ENCODE data around the gene TMEM11. TPM values are rescaled to one million over a fixed set of nuclear protein-coding genes. Genes with fewer than 3 reads are reported as not detected.

The TMEM11 gene
- total RNA-seq, 1 donor = 18.1 TPM

DNA sequence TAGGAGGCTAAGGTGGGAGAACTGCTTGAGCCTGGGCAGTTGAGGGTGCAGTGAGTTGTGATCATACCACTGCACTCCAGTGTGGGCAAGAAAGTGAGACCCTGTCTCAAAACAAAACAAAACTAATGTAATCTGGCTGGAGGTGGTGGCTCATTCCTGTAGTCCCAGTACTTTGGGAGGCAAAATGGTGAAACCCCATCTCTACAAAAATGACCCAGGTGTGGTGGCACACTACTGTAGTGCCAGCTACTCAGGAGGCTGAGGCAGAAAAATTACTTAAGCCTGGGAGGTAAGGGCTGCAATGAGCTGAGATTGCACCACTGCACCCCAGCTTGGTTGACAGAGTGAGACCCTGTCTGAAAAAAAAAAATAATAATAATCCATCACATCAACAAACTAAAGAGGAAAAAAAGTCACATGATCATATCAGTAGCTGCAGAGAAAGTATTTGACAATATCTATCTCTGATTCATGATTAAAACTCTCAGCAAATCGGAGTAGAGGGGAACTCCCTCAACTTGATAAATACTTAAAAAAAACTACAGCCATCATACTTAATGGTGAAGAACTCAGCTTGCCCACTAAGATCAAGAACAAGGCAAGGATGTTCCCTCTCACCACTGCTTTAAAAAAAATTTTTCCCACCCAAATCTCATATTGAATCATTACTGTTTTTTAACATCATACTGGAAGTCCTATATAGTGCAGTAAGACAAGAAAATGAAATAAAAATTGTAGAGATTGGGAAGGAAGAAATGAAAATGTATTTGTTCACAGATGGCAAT is 56.2 kb downstream of the TMEM11 start:
- Histone ChIP-seq H3K79me2 (ENCODE audit: insufficient read depth, low read length) (no peaks in the 10 kb centered on the region), H3K4me1 (ENCODE audit: insufficient read depth, low read length) (peaks cover 17% of the 10 kb centered on the region), H3K27ac (ENCODE audit: low read depth, low read length) (no peak overlapping the region), H3K27me3 (ENCODE audit: insufficient read depth, low read length) (no peaks in the 10 kb centered on the region), H3K36me3 (ENCODE audit: insufficient read depth, low read length) (no peaks in the 10 kb centered on the region), H3K9me3 (ENCODE audit: low read depth, low read length) (no peaks in the 10 kb centered on the region), H4K20me1 (ENCODE audit: insufficient read depth, low read length) (no peaks in the 10 kb centered on the region), H2AFZ (ENCODE audit: low read length) (no peak overlapping the region), H3K4me2 (ENCODE audit: insufficient read depth, low read length) (no peak overlapping the region), H3K4me3 (ENCODE audit: insufficient read depth, low read length) (no peak overlapping the region)
- DNase-seq (ENCODE audit: insufficient read length, low spot score, missing footprints) = no peak
- TF ChIP-seq, protein P1, sequence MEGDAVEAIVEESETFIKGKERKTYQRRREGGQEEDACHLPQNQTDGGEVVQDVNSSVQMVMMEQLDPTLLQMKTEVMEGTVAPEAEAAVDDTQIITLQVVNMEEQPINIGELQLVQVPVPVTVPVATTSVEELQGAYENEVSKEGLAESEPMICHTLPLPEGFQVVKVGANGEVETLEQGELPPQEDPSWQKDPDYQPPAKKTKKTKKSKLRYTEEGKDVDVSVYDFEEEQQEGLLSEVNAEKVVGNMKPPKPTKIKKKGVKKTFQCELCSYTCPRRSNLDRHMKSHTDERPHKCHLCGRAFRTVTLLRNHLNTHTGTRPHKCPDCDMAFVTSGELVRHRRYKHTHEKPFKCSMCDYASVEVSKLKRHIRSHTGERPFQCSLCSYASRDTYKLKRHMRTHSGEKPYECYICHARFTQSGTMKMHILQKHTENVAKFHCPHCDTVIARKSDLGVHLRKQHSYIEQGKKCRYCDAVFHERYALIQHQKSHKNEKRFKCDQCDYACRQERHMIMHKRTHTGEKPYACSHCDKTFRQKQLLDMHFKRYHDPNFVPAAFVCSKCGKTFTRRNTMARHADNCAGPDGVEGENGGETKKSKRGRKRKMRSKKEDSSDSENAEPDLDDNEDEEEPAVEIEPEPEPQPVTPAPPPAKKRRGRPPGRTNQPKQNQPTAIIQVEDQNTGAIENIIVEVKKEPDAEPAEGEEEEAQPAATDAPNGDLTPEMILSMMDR (IDR thresholded peaks at IDR 0.05; ENCODE audit: extremely low read depth, low read depth, low read length) = no peak

DNA sequence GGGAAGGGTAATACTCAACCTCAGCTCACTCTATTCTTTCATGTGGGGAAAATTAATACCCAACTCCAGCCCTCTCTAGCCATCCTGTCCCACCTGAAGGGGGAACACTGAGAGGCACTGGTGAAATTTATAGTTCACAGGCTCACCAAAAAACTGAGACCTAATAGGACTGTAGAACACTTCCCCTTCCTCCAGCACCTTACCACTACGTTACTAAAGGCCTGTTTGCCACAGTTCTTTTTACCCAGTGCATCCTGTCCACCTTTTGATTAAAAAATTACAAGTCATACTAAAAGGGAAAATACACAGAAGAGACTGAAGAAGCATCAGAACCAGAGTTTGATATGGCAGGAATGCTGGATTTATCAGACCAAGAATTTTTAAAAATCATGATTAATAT is 61.2 kb downstream of the TMEM11 start:
- Histone ChIP-seq H3K4me1 (ENCODE audit: insufficient read depth, low read length) (no peaks in the 10 kb centered on the region), H3K79me2 (ENCODE audit: insufficient read depth, low read length) (no peaks in the 10 kb centered on the region), H3K36me3 (ENCODE audit: insufficient read depth, low read length) (no peaks in the 10 kb centered on the region), H3K4me3 (ENCODE audit: insufficient read depth, low read length) (no peak overlapping the region), H3K27ac (ENCODE audit: low read depth, low read length) (no peak overlapping the region), H2AFZ (ENCODE audit: low read length) (no peak overlapping the region), H3K4me2 (ENCODE audit: insufficient read depth, low read length) (no peak overlapping the region), H3K27me3 (ENCODE audit: insufficient read depth, low read length) (no peaks in the 10 kb centered on the region), H3K9me3 (ENCODE audit: low read depth, low read length) (no peaks in the 10 kb centered on the region), H4K20me1 (ENCODE audit: insufficient read depth, low read length) (no peaks in the 10 kb centered on the region)
- no peak for DNase-seq (ENCODE audit: insufficient read length, low spot score, missing footprints)
- TF ChIP-seq, protein P1 (IDR thresholded peaks at IDR 0.05; ENCODE audit: extremely low read depth, low read depth, low read length) = no peak

GRCh38 chr17:21149621-21150020 is 64.3 kb downstream of the TMEM11 start:
- H3K36me3 ChIP-seq (ENCODE audit: insufficient read depth, low read length) = no peaks in the 10 kb centered on the region
- no peaks in the 10 kb centered on the region for H4K20me1 ChIP-seq (ENCODE audit: insufficient read depth, low read length)
- no peak overlapping the region for H3K27ac ChIP-seq (ENCODE audit: low read depth, low read length)
- H3K4me1 ChIP-seq (ENCODE audit: insufficient read depth, low read length) = no peaks in the 10 kb centered on the region
- TF ChIP-seq, protein P1 (IDR thresholded peaks at IDR 0.05; ENCODE audit: extremely low read depth, low read depth, low read length) = no peak
- no peak overlapping the region for H3K4me3 ChIP-seq (ENCODE audit: insufficient read depth, low read length)
- no peaks in the 10 kb centered on the region for H3K27me3 ChIP-seq (ENCODE audit: insufficient read depth, low read length)
- H3K4me2 ChIP-seq (ENCODE audit: insufficient read depth, low read length) = no peak overlapping the region
- H3K79me2 ChIP-seq (ENCODE audit: insufficient read depth, low read length) = no peaks in the 10 kb centered on the region
- no peak overlapping the region for H2AFZ ChIP-seq (ENCODE audit: low read length)
- H3K9me3 ChIP-seq (ENCODE audit: low read depth, low read length) = no peaks in the 10 kb centered on the region
- DNase-seq (ENCODE audit: insufficient read length, low spot score, missing footprints) = no peak

Small RNAs within 50 kb of the gene (small RNA-seq; reads per million reads assigned to genes)
- gene RN7SL426P = not detected

Other genes with a start within 250 kb of the TMEM11 start
- gene USP22, start 171.2 kb downstream of the TMEM11 start, total RNA-seq = 271 and 293 TPM in 2 replicates
- gene DHRS7B, start 87.2 kb downstream of the TMEM11 start, total RNA-seq = 15.2 and 19.4 TPM in 2 replicates
- 13.0 and 15.2 TPM in 2 replicates for gene NATD1, start 39.2 kb upstream of the TMEM11 start, total RNA-seq
- gene MAP2K3, start 70.5 kb upstream of the TMEM11 start, total RNA-seq = 24.5 and 27.5 TPM in 2 replicates
- under 0.01 and 0.29 TPM in 2 replicates for gene KCNJ12, start 162.2 kb upstream of the TMEM11 start, total RNA-seq

Measured in osteoblast (primary cell).